BJ (cell line): Measurements from ENCODE around the gene ZAP70. TPM values are rescaled to one million over a fixed set of nuclear protein-coding genes. Genes with fewer than 3 reads are reported as not detected.

Source experiments
- CTCF ChIA-PET: fragments of 350-600 bp; formaldehyde crosslinking; extraction: SDS; loops from one replicate; lab custom pipeline; 2021; ENCODE audit warnings: antibody characterized with exemption, inconsistent platforms; lab: Yijun Ruan, JAX
- POLR2A ChIA-PET: fragments of 300-600 bp; sonication (Branson Sonifier 250); formaldehyde crosslinking; extraction: SDS; loops from one replicate; lab custom pipeline; 2021; ENCODE audit warnings: antibody characterized with exemption; lab: Charles Lee
- DNase-seq: peaks from one replicate; pipeline ENCODE4 v3.0.0-alpha.2; 2011; ENCODE audit warnings: low read depth
- H3K27me3 ChIP-seq: 2 replicates; pipeline ENCODE4 v1.6.0; 2011; ENCODE audit warnings: low read length; ENCODE audit not compliant: control insufficient read depth, insufficient read depth
- H3K36me3 ChIP-seq: 2 replicates; pipeline ENCODE4 v1.5.1; 2011; ENCODE audit warnings: low read length; ENCODE audit not compliant: control insufficient read depth, insufficient read depth
- H3K4me3 ChIP-seq: 2 replicates; pipeline ENCODE4 v1.5.1; 2011; ENCODE audit warnings: low read depth, mild to moderate bottlenecking, control low read depth, low read length
- polyA plus RNA-seq: library from polyadenylated mRNA; depleted of rRNA; stranded (reverse); fragments of >200 nt; gene quantifications from 2 replicates; pipeline ENCODE4 v1.2.3, GENCODE V29; 2011
- TF ChIP-seq, protein P1 (sequence below): IDR thresholded peaks from 2 replicates; pipeline ENCODE4 v1.5.1; 2011; ENCODE audit warnings: low read depth, mild to moderate bottlenecking, control low read depth, inconsistent platforms, low read length, moderate library complexity; ENCODE audit not compliant: insufficient read depth

Gene ZAP70
- polyA plus RNA-seq, 1 experiment: 0.16 TPM

DNA sequence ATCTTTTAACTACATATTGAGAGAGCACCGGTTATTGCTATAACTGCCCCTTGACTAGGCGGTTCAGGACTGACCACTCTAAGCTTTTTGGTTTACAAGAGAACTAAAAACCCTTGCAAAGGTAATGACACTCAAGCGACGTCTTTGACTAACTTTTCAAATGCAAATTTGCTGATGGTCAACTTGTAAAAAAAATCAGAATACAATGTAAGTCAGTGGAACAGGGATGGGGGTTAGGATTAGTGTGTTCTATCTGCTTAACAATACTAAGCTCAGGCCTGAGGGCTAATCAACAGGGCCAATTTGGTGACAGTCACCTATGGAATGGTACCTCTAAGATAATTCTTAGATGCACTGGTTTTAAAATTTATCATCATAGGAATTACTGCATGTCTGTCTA, 57.1 kb downstream of the ZAP70 start:
- POLR2A ChIA-PET: no interaction called here
- DNase-seq: no peak
- TF ChIP-seq, protein P1, sequence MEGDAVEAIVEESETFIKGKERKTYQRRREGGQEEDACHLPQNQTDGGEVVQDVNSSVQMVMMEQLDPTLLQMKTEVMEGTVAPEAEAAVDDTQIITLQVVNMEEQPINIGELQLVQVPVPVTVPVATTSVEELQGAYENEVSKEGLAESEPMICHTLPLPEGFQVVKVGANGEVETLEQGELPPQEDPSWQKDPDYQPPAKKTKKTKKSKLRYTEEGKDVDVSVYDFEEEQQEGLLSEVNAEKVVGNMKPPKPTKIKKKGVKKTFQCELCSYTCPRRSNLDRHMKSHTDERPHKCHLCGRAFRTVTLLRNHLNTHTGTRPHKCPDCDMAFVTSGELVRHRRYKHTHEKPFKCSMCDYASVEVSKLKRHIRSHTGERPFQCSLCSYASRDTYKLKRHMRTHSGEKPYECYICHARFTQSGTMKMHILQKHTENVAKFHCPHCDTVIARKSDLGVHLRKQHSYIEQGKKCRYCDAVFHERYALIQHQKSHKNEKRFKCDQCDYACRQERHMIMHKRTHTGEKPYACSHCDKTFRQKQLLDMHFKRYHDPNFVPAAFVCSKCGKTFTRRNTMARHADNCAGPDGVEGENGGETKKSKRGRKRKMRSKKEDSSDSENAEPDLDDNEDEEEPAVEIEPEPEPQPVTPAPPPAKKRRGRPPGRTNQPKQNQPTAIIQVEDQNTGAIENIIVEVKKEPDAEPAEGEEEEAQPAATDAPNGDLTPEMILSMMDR: no peak
- Histone ChIP-seq H3K27me3 (no peaks in the 10 kb centered on the region), H3K36me3 (peaks cover 5% of the 10 kb centered on the region), H3K4me3 (no peak overlapping the region)
- CTCF ChIA-PET: no interaction called here

DNA sequence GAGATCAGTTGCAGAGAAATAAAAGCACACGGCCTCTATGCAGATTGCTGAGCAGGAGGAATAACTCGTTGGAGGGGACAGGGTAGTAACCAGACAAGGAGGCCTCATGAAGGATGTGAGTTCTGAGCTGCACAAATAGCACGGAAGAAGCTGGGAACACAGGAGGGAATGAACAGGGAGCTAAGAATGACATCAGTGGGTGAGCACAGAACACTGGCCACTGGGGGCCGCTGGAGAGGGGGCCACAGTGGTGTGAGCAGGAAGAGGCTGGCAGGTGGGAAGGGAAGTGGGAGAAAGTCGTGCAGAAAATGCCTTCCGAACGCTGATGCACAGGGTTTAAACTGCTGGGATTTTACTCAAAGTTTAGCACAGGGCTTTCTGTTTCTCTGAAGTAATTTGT, 61.0 kb downstream of the ZAP70 start:
- peaks cover 2% of the 10 kb centered on the region for H3K36me3 ChIP-seq
- no peak for DNase-seq

DNA sequence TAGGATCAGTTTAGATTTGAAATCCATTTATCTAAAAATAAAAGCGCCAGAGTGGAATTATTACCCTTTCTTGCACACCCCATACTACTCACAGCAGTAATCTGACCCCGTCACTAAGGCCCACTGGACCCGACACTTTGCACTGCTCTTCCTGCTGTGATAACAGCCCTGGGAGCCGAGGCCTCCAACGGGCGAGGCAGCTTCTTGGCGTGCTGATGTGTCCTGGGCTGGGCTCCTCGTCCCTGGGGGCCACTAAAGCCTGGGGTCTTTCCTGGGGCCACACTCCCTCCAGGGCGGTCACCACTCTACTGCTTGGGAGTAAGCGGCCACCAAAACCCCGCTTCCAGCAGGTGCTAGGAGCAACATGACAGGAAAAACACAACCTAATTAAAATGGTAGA, 61.7 kb downstream of the ZAP70 start:
- CTCF ChIA-PET: interaction anchor here (0.8 to 1.8 kb wide), 5 partner anchors 8 to 63 kb away, joined by 3 to 7 read pairs (median 4); no protein-coding TSS in a partner anchor
- DNase-seq: no peak
- TF ChIP-seq, protein P1: no peak
- Histone ChIP-seq H3K4me3 (no peak overlapping the region), H3K27me3 (no peaks in the 10 kb centered on the region), H3K36me3 (peaks cover 2% of the 10 kb centered on the region; the same call in 1 of the 2 replicates)
- POLR2A ChIA-PET: no interaction called here

More for the DNA sequence above, 61.0 kb downstream of the ZAP70 start:
- Histone ChIP-seq H3K27me3 (no peaks in the 10 kb centered on the region), H3K4me3 (no peak overlapping the region)
- CTCF ChIA-PET: interaction anchor here (0.6 to 1.8 kb wide), 5 partner anchors 8 to 506 kb away, joined by 3 to 7 read pairs (median 4); no protein-coding TSS in a partner anchor
- POLR2A ChIA-PET: no interaction called here
- TF ChIP-seq, protein P1: peak; percentile 29; the same call in 1 of the 2 replicates

DNA sequence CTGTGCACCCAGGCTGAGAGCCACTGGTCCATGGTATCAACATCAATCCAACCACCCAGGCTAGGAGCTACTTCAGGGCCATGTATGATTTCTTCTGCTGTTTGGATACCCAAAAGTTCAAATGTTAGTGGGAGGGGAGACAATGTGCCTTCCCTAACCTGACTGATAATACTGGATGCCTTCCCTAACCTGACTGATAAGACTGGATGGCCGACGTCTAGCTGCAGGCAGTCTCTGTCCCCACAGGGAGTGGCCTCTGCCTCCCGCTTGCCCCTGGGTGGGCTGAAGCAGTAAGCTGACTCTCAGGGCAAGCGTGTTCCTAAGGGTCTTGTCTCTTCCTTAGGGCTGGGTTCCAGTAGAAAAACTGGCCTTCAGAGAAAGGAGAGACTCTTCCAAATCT, 65.8 kb downstream of the ZAP70 start:
- no peaks in the 10 kb centered on the region; the same call in 1 of the 2 replicates for H3K36me3 ChIP-seq
- TF ChIP-seq, protein P1: no peak
- CTCF ChIA-PET: no interaction called here
- POLR2A ChIA-PET: no interaction called here
- DNase-seq: no peak
- H3K27me3 ChIP-seq: no peaks in the 10 kb centered on the region
- no peak overlapping the region for H3K4me3 ChIP-seq

DNA sequence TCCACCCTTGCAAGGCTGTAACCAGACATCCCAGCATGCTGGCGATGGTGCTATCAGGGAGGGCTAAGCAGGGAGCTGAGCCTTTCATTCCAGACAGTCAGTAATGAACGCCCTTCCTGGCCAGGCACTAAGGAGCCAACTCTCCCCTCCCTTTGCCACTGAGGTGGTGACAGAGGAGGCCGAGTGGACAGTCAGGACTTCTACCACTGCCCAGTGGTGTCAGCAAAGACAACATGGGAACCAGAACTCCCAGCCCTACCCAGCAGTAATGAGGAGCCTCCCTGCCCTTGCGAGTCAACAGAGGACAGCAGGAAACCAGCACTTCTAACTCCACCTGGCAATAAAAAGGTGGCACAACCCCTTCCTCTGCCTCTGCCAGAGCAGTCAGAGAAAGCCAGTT, 68.6 kb downstream of the ZAP70 start:
- TF ChIP-seq, protein P1: no peak
- POLR2A ChIA-PET: no interaction called here
- CTCF ChIA-PET: no interaction called here

More for the DNA sequence above, 68.6 kb downstream of the ZAP70 start:
- H3K36me3 ChIP-seq: no peaks in the 10 kb centered on the region; the same call in 1 of the 2 replicates
- no peak for DNase-seq
- no peaks in the 10 kb centered on the region for H3K27me3 ChIP-seq
- H3K4me3 ChIP-seq: no peak overlapping the region
